ENCODE results near the gene VWCE.
"Not testable (repeated sequence)": the region's sequence is repeated elsewhere in the genome, so short reads cannot be mapped to it uniquely, and the experiment has no call there.

The VWCE gene

GRCh38 chr11:61218306-61218705, 76.8 kb downstream of the VWCE start:
- not testable (repeated sequence) for H3K36me3 ChIP-seq (ENCODE audit: control insufficient read depth, insufficient read depth, low read length); H3K27ac ChIP-seq (ENCODE audit: insufficient read depth, low read length, poor library complexity, severe bottlenecking); DNase-seq; H3K9me3 ChIP-seq (ENCODE audit: control insufficient read depth, low read length); H3K4me1 ChIP-seq (ENCODE audit: control insufficient read depth, insufficient read depth, low read length, poor library complexity, severe bottlenecking); H3K4me3 ChIP-seq (ENCODE audit: insufficient read depth, low read depth, low read length, poor library complexity, severe bottlenecking); H3K27me3 ChIP-seq (replicated peaks; ENCODE audit: control insufficient read depth, insufficient read depth, low read length, poor library complexity, severe bottlenecking)

- H3K36me3 ChIP-seq (ENCODE audit: control insufficient read depth, insufficient read depth, low read length); H3K4me3 ChIP-seq (ENCODE audit: insufficient read depth, low read depth, low read length, poor library complexity, severe bottlenecking); H3K27ac ChIP-seq (ENCODE audit: insufficient read depth, low read length, poor library complexity, severe bottlenecking); H3K9me3 ChIP-seq (ENCODE audit: control insufficient read depth, low read length); H3K4me1 ChIP-seq (ENCODE audit: control insufficient read depth, insufficient read depth, low read length, poor library complexity, severe bottlenecking); H3K27me3 ChIP-seq (replicated peaks; ENCODE audit: control insufficient read depth, insufficient read depth, low read length, poor library complexity, severe bottlenecking); DNase-seq: not testable (repeated sequence)
Observed at GRCh38 chr11:61213711-61214324, 81.3 kb downstream of the VWCE start.

GRCh38 chr11:61212202-61212601, 82.9 kb downstream of the VWCE start:
- DNase-seq; H3K4me1 ChIP-seq (ENCODE audit: control insufficient read depth, insufficient read depth, low read length, poor library complexity, severe bottlenecking); H3K27me3 ChIP-seq (replicated peaks; ENCODE audit: control insufficient read depth, insufficient read depth, low read length, poor library complexity, severe bottlenecking); H3K36me3 ChIP-seq (ENCODE audit: control insufficient read depth, insufficient read depth, low read length); H3K27ac ChIP-seq (ENCODE audit: insufficient read depth, low read length, poor library complexity, severe bottlenecking); H3K4me3 ChIP-seq (ENCODE audit: insufficient read depth, low read depth, low read length, poor library complexity, severe bottlenecking); H3K9me3 ChIP-seq (ENCODE audit: control insufficient read depth, low read length): not testable (repeated sequence)

GRCh38 chr11:61211327-61211952, 83.7 kb downstream of the VWCE start:
- H3K4me1 ChIP-seq (ENCODE audit: control insufficient read depth, insufficient read depth, low read length, poor library complexity, severe bottlenecking); H3K36me3 ChIP-seq (ENCODE audit: control insufficient read depth, insufficient read depth, low read length); H3K27me3 ChIP-seq (replicated peaks; ENCODE audit: control insufficient read depth, insufficient read depth, low read length, poor library complexity, severe bottlenecking); H3K9me3 ChIP-seq (ENCODE audit: control insufficient read depth, low read length); H3K27ac ChIP-seq (ENCODE audit: insufficient read depth, low read length, poor library complexity, severe bottlenecking); H3K4me3 ChIP-seq (ENCODE audit: insufficient read depth, low read depth, low read length, poor library complexity, severe bottlenecking); DNase-seq: not testable (repeated sequence)

- not testable (repeated sequence) for H3K9me3 ChIP-seq (ENCODE audit: control insufficient read depth, low read length); H3K36me3 ChIP-seq (ENCODE audit: control insufficient read depth, insufficient read depth, low read length); H3K4me3 ChIP-seq (ENCODE audit: insufficient read depth, low read depth, low read length, poor library complexity, severe bottlenecking); H3K4me1 ChIP-seq (ENCODE audit: control insufficient read depth, insufficient read depth, low read length, poor library complexity, severe bottlenecking); DNase-seq; H3K27ac ChIP-seq (ENCODE audit: insufficient read depth, low read length, poor library complexity, severe bottlenecking); H3K27me3 ChIP-seq (replicated peaks; ENCODE audit: control insufficient read depth, insufficient read depth, low read length, poor library complexity, severe bottlenecking)
Observed at GRCh38 chr11:61210629-61211028, 84.5 kb downstream of the VWCE start.

All from effector memory CD4-positive, alpha-beta T cell (primary cell).